HepG2 (cell line): ENCODE results near the gene RESP18. TPM values are rescaled to one million over a fixed set of nuclear protein-coding genes. Genes with fewer than 3 reads are reported as not detected.

Experiments used
- ARHGAP35 ChIP-seq: sonication (generic); formaldehyde crosslinking; IDR thresholded peaks from 2 replicates; pipeline ENCODE4 v1.9.0; 2022; ENCODE audit warnings: mild to moderate bottlenecking, inconsistent platforms, moderate library complexity, missing genetic modification reagents, borderline replicate concordance
- EZH2 ChIP-seq: conservative IDR thresholded peaks from 2 replicates; pipeline ENCODE4 v1.6.1; 2012; ENCODE audit warnings: mild to moderate bottlenecking, low read depth, low read length, moderate library complexity
- KMT2A ChIP-seq: sonication (generic); formaldehyde crosslinking; IDR thresholded peaks from 2 replicates; pipeline ENCODE4 v1.4.0; 2020; ENCODE audit warnings: missing genetic modification reagents
- NR1H2 ChIP-seq: sonication (generic); formaldehyde crosslinking; IDR thresholded peaks from 2 replicates; pipeline ENCODE4 v1.8.1; 2022; ENCODE audit warnings: low read depth, missing genetic modification reagents, borderline replicate concordance
- PCBP2 ChIP-seq: fragments of 200-400 bp; formaldehyde crosslinking; optimal IDR thresholded peaks from 2 replicates; pipeline ENCODE3; 2018; ENCODE audit warnings: low read length, low read depth; ENCODE audit not compliant: poor library complexity, severe bottlenecking
- PPARG ChIP-seq: conservative IDR thresholded peaks from 2 replicates; pipeline ENCODE4 v1.6.1; 2016; ENCODE audit warnings: missing biosample characterization, missing genetic modification reagents
- U2AF2 ChIP-seq: fragments of 200-400 bp; formaldehyde crosslinking; IDR thresholded peaks from 2 replicates; pipeline ENCODE4 v1.6.1; 2017; ENCODE audit warnings: low read depth, mild to moderate bottlenecking, low read length
- ZNF329 ChIP-seq: sonication (generic); formaldehyde crosslinking; IDR thresholded peaks from 2 replicates; pipeline ENCODE4 v1.9.0; 2021; ENCODE audit warnings: low read depth, mild to moderate bottlenecking, missing genetic modification reagents
- ZNF431 ChIP-seq: sonication (generic); formaldehyde crosslinking; IDR thresholded peaks from 2 replicates; pipeline ENCODE4 v1.9.0; 2022; ENCODE audit warnings: missing genetic modification reagents, low read depth, mild to moderate bottlenecking, borderline replicate concordance
- ZNF547 ChIP-seq: sonication (generic); formaldehyde crosslinking; IDR thresholded peaks from 2 replicates; pipeline ENCODE4 v1.5.1; 2020; ENCODE audit warnings: mild to moderate bottlenecking, missing genetic modification reagents
- ZNF562 ChIP-seq: sonication (generic); formaldehyde crosslinking; IDR thresholded peaks from 2 replicates; pipeline ENCODE4 v1.8.0; 2022; ENCODE audit warnings: missing genetic modification reagents, borderline replicate concordance
- ZNF563 ChIP-seq: sonication (generic); formaldehyde crosslinking; IDR thresholded peaks from 2 replicates; pipeline ENCODE4 v1.8.0; 2022; ENCODE audit warnings: mild to moderate bottlenecking, moderate library complexity, missing genetic modification reagents
- ZNF572 ChIP-seq: sonication (generic); formaldehyde crosslinking; IDR thresholded peaks from 2 replicates; pipeline ENCODE4 v1.5.1; 2020; ENCODE audit warnings: mild to moderate bottlenecking, missing genetic modification reagents
- ZNF878 ChIP-seq: sonication (generic); formaldehyde crosslinking; IDR thresholded peaks from 2 replicates; pipeline ENCODE4 v1.8.1; 2023; ENCODE audit warnings: mild to moderate bottlenecking, missing genetic modification reagents, moderate library complexity
- ZSCAN22 ChIP-seq: sonication (generic); formaldehyde crosslinking; IDR thresholded peaks from 2 replicates; pipeline ENCODE4 v1.4.0; 2020; ENCODE audit warnings: mild to moderate bottlenecking, missing genetic modification reagents
- polyA plus RNA-seq, 8 experiments: library from polyadenylated mRNA; depleted of rRNA in 3 of 8; stranded (reverse) in 7 of 8; unstranded in 1 of 8; fragments of >200 nt; fragmentation: Illumina TruSeq in 4 of 8; extraction: Trizol in 4 of 8; gene quantifications; 2 replicates each; pipeline versions ENCODE4 v1.2.1 to v1.2.3, GENCODE V29; 2011 to 2016; ENCODE audit warnings: low read depth in 4 of 8, missing spikeins in 1 of 8, mixed read lengths in 1 of 8; ENCODE audit not compliant: insufficient read depth in 1 of 8
- total RNA-seq, 5 experiments: library from RNA; depleted of rRNA; stranded (reverse); fragments of >200 nt; fragmentation: Illumina TruSeq; extraction: Trizol; gene quantifications; 2 replicates each; pipeline ENCODE4 v1.2.3, GENCODE V29; 2016; ENCODE audit warnings: low read depth in 1 of 5
- TF ChIP-seq, protein P1 (sequence below): sonication (generic); formaldehyde crosslinking; IDR thresholded peaks from 2 replicates; pipeline ENCODE4 v1.8.0; 2022; ENCODE audit warnings: mild to moderate bottlenecking, missing genetic modification reagents
- TF ChIP-seq, protein P2 (sequence below): sonication (generic); formaldehyde crosslinking; IDR thresholded peaks from 2 replicates; pipeline ENCODE4 v1.4.0; 2020; ENCODE audit warnings: missing genetic modification reagents, borderline replicate concordance
- TF ChIP-seq, protein P3 (sequence below): sonication (generic); formaldehyde crosslinking; IDR thresholded peaks from 2 replicates; pipeline ENCODE4 v1.4.0; 2020; ENCODE audit warnings: mild to moderate bottlenecking, missing genetic modification reagents
- TF ChIP-seq, protein P4 (sequence below): sonication (generic); formaldehyde crosslinking; IDR thresholded peaks from 2 replicates; pipeline ENCODE4 v1.5.0; 2020; ENCODE audit warnings: missing genetic modification reagents
- TF ChIP-seq, protein P5 (sequence below): IDR thresholded peaks from 2 replicates; pipeline ENCODE4 v1.6.1; 2016; ENCODE audit warnings: missing compliant biosample characterization, missing genetic modification reagents, borderline replicate concordance
- TF ChIP-seq, protein P6 (sequence below): sonication (generic); formaldehyde crosslinking; IDR thresholded peaks from 2 replicates; pipeline ENCODE4 v1.4.0; 2020; ENCODE audit warnings: missing genetic modification reagents

RESP18 gene
- total and polyA plus RNA-seq, 2 of the 13 experiments (the other 11 are each of a cell fraction or from before 2014, with no cell fraction given) = not detected

DNA sequence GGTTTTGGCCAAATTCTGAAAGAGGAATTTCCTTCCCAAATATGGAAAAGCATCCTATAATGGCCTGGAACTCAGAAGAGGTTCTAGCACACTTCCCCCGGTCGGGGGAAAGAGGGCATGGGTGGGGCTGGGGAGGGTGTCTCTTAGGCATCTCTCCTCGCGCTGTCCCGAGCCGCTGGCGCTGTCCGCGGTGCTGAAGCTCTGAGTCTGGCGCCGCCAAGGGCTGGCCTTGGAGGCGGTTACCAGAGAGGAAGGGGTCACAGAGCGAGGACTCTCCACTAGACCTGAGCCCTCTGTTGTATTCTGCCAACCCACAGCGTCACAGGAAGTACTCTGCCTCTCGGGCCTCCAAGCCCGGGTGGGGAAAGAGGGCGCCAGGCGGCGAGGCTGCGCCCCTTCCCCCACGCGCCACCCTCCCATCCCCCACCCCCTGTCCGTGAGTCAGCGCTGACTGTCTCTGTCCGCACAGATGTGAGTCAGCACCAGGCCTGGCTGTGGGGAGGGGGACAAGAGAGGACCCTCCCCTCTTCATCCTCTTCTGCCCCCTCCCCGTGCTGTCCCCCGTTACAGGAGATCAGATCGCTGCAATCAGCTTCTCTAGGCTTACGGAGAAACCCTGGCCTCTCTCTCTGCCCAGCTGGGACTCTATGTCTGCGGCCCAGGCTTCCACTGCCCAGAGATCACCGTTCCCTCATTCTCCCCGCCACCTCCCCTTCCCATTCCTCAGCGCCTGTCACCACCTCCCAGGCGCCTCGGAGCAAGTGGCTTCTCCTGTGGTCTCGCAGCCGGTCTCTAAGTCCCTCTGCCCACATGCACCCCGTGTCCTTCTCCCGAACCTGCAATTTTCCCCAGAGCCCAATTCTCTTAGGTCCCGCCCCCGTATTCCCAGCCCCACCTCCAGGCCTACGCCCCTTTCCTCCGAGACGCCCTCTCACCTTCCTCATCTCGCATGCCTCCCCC, 24.1 kb downstream of the RESP18 start (continued):
- TF ChIP-seq PCBP2 (no peak), ARHGAP35 (CRISPR knock-in tag) (peak; percentile 92; the same call in 1 of the 2 replicates), ZNF572 (CRISPR knock-in tag) (no peak), ZNF562 (CRISPR knock-in tag) (no peak), U2AF2 (no peak), EZH2 (no peak), ZNF431 (CRISPR knock-in tag) (peak; percentile 93), KMT2A (CRISPR knock-in tag) (peak; percentile 74; the same call in 1 of the 2 replicates), ZNF878 (CRISPR knock-in tag) (peak; percentile 93), ZNF329 (CRISPR knock-in tag) (peak; percentile 84; the same call in 1 of the 2 replicates), PPARG (CRISPR knock-in tag) (peak; percentile 84), ZSCAN22 (CRISPR knock-in tag) (no peak), ZNF547 (peak; percentile 52; the same call in 1 of the 2 replicates), NR1H2 (CRISPR knock-in tag) (no peak; the same call in 1 of the 2 replicates), ZNF563 (CRISPR knock-in tag) (peak; percentile 93)
- TF ChIP-seq, protein P1, sequence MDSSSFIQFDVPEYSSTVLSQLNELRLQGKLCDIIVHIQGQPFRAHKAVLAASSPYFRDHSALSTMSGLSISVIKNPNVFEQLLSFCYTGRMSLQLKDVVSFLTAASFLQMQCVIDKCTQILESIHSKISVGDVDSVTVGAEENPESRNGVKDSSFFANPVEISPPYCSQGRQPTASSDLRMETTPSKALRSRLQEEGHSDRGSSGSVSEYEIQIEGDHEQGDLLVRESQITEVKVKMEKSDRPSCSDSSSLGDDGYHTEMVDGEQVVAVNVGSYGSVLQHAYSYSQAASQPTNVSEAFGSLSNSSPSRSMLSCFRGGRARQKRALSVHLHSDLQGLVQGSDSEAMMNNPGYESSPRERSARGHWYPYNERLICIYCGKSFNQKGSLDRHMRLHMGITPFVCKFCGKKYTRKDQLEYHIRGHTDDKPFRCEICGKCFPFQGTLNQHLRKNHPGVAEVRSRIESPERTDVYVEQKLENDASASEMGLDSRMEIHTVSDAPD (CRISPR knock-in tag) = no peak
- TF ChIP-seq, protein P2, sequence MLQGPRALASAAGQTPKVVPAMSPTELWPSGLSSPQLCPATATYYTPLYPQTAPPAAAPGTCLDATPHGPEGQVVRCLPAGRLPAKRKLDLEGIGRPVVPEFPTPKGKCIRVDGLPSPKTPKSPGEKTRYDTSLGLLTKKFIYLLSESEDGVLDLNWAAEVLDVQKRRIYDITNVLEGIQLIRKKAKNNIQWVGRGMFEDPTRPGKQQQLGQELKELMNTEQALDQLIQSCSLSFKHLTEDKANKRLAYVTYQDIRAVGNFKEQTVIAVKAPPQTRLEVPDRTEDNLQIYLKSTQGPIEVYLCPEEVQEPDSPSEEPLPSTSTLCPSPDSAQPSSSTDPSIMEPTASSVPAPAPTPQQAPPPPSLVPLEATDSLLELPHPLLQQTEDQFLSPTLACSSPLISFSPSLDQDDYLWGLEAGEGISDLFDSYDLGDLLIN = peak; percentile 91; the same call in 1 of the 2 replicates
- TF ChIP-seq, protein P3, sequence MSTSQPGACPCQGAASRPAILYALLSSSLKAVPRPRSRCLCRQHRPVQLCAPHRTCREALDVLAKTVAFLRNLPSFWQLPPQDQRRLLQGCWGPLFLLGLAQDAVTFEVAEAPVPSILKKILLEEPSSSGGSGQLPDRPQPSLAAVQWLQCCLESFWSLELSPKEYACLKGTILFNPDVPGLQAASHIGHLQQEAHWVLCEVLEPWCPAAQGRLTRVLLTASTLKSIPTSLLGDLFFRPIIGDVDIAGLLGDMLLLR (CRISPR knock-in tag) = peak; percentile 90
- TF ChIP-seq, protein P4, sequence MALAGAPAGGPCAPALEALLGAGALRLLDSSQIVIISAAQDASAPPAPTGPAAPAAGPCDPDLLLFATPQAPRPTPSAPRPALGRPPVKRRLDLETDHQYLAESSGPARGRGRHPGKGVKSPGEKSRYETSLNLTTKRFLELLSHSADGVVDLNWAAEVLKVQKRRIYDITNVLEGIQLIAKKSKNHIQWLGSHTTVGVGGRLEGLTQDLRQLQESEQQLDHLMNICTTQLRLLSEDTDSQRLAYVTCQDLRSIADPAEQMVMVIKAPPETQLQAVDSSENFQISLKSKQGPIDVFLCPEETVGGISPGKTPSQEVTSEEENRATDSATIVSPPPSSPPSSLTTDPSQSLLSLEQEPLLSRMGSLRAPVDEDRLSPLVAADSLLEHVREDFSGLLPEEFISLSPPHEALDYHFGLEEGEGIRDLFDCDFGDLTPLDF = peak; percentile 75
- TF ChIP-seq, protein P5, sequence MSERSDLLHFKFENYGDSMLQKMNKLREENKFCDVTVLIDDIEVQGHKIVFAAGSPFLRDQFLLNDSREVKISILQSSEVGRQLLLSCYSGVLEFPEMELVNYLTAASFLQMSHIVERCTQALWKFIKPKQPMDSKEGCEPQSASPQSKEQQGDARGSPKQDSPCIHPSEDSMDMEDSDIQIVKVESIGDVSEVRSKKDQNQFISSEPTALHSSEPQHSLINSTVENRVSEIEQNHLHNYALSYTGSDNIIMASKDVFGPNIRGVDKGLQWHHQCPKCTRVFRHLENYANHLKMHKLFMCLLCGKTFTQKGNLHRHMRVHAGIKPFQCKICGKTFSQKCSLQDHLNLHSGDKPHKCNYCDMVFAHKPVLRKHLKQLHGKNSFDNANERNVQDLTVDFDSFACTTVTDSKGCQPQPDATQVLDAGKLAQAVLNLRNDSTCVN (CRISPR knock-in tag) = peak; percentile 95
- TF ChIP-seq, protein P6, sequence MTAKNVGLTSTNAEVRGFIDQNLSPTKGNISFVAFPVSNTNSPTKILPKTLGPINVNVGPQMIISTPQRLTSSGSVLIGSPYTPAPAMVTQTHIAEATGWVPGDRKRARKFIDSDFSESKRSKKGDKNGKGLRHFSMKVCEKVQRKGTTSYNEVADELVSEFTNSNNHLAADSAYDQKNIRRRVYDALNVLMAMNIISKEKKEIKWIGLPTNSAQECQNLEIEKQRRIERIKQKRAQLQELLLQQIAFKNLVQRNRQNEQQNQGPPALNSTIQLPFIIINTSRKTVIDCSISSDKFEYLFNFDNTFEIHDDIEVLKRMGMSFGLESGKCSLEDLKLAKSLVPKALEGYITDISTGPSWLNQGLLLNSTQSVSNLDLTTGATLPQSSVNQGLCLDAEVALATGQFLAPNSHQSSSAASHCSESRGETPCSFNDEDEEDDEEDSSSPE = peak; percentile 66
